NCI-H526 (cell line): ENCODE data around the gene ATG10.
A peak's percentile ranks its signal among the peaks of the same experiment; 100 is the strongest.
"Not testable (repeated sequence)": the region's sequence is repeated elsewhere in the genome, so short reads cannot be mapped to it uniquely, and the experiment has no call there.

Experiments
- DNase-seq, 2 experiments: peaks; one replicate each; lab custom pipeline; 2025; lab: John Stamatoyannopoulos, UW

The ATG10 gene

DNA sequence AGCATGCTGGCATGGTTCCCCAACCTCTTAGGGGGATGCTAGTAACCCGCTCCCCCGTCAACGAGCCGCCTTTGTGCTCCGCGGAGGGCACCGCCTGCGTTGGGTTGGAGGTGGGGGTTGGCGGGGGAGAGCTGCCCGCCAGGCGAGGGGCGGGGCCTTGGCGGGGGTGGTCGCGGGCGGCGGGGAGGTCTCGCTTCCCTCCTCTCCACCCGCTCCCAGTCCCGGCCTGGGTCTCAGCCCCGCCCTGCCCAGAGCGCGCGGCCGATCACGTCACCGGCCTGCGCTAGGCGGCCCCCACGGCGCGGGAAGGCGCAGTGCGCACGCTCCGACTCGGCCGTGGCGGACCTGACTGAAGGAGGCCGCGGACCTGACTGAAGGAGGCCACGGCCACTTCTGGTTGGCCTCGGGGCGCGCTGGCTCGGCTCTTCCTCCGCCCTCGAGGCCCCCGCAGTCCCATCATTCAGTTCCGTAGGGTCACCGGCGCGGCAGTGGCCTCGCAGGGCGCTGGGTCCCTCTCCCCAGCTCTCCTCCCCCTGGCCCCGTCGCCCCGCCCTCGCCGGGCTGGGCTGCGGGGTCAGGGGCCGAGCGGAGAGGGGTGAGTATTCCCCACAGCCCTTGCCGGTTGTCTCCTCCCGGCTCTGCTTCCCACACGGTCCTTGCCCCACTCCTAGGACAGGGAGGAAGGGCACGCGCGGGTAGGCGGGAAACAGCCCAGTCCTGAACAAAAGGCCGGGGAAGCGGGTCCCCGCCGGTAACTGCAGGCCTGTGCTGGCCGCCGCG, at the start of gene ATG10:
Gene ATG10, plus strand, starts transcription at position 312 of the 780 bp plus-strand sequence. CDS start 15,548 bp downstream, outside the sequence.
- DNase-seq = peak; percentile 73 to 91

DNA sequence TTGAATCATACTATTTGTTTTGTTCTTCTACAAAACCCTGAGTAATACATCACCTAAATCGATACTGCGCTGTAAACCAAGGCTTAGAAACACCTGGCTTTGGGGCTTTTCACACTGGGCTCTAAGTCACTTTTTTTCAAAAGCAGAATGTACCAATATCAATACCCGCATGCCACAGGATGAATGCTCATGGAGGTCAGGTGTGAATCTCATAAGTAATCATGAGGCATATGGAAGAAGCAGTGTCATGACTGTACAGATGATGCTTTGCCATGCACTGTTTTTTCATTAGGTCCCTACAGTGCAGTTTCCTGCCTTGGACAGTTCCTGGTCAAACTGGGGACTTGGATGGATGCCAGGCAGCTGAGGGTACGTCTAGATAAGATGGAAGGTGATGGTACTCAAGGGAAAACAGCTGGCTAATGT, 49.0 kb upstream of the ATG10 start:
- DNase-seq = no peak

DNA sequence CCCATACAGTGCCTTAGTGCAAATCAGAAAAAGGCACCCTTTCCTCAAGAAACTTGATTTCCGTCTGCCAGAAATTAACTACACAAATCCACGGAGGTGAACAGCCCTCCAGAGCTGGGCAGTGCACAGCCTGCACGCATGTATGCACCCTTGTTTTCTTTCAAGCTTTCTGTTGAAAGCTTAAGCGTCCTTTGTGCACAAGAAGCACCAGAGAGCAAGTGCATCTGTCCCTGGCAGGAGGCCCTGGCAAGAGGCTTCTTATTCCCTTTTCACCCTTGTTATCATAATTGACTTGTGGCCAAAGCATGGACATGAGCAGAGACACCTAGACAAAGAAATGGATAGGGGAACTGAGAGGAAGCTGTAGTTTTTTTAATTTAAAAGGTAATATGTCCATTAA, 47.4 kb upstream of the ATG10 start:
- DNase-seq = no peak

DNA sequence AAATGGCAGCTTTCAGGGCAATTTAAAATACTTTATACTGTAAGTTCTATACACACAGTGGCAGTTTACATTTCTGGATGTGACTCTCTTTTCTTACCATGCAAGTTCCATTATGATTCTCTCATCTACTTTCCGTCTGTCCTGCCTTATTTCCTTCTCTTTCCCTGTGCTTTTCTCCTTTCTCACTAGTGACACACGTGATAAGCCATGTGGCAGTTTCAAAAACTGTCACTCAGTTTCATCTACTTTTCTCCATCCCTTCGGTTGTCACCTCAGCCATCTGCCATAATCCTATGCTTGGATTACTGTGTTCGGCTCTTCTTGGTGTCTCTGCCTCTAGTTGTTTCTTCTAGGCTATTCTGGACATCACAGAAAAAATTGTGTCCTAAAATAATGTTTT, 46.8 kb upstream of the ATG10 start:
- no peak for DNase-seq

DNA sequence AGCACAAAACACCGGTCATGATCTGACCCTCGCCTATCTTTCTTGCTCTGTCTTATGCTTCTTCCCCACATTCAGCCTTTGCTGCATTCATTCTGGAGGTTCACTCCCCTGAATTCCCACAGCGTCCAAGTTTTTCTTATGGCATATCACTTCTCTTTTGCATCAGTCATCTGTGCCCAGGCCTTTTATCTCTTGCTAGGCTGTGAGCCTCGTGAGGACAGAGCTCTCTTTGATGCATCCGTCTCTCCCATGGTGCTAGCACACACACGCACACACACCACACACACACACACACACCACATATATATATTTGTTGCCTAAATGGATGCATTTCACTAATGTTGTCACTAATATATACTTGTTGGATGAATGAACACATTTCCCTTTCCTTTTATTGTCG, 45.8 kb upstream of the ATG10 start:
- DNase-seq = no peak

DNA sequence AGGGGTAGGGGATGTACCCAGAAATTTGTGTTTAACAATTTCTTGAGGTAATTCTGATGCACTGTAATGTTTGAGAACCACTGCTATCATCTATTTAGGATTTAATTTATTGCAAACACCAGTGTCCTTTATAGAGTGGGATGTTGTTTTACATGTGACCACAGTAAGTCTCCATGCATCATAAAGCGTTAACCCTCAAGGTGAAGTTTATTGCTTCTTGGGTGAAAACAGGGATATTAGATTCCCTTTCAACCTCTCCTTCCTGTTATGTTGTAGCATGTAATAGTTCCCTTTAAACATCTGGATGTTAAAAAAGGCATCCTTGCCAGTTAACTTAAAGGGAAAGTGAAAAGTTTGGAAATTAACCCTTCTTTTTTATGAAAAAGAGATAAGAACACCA, 35.8 kb upstream of the ATG10 start:
- DNase-seq = no peak

DNA sequence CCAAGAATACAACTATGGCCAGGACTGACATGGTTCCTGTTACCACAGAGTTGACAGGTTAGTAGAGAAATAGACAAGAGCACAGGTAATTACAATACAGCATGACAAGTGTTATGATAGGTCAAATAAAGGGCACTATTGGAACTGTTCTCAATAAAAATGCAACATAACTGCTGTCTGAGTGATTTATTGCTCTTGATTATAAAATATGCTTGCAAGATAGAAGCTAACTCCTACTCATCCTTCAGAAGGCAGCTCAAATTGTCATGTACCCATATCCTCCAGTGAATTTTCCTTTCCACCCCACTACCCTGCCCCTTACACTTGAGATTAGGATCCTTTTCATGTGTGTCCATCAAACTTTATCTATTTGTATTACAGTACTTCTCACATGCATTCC, 35.1 kb upstream of the ATG10 start:
- DNase-seq = no peak

DNA sequence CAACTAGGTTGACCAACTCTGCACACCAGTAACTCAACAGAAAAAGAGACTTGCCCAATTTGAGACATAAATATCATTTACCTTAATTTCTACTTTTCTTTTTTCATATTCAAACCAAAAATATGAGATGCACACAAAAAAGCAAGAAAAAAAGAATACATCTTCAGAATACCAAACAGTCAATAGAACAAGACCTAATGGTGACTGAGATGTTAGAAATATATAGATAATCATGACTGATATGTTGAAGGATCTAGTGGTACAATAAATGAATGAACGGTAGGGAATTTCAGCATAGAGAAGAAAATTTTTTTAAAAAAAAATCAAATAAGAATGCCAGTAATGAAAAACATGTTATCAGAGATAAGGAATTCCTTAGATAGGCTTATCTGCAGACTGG, 29.1 kb upstream of the ATG10 start:
- no peak for DNase-seq

DNA sequence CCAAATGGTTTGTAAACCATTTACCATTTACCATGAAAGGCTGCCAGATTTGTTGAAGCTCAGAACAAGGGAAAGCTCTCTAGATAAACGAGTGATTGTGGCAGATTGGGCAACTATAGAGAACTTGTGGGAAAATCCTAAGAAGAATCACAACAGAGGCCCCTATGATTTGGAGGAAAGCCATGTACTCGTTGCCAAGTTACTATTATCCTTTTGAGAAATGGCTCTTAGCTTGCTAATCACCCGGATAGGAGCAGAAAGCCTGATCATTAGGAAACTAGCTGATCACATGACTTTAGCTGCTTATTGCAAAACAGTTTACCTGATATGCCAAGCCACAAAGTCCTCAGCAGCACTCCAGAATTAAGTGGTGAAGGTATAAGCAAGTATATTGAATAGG, 23.5 kb upstream of the ATG10 start:
- no peak for DNase-seq

DNA sequence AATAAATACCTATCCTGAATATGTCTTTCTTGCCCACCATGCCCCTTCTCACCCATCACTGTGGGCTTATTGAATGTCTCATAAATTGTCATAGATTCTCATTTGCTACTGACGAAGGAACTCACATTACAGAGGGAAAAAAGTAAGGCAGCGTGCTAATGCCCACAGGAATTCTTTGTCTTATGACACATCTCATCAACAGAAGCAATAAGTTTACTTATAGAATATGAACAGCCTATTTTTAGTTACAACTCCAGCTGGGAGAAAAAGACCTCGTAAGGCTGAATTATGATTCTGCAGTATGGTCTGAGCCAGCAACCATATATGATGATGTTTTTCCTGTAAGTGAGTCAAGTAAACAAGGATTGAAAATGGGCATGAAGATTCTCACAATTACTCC, 22.4 kb upstream of the ATG10 start:
- no peak for DNase-seq

DNA sequence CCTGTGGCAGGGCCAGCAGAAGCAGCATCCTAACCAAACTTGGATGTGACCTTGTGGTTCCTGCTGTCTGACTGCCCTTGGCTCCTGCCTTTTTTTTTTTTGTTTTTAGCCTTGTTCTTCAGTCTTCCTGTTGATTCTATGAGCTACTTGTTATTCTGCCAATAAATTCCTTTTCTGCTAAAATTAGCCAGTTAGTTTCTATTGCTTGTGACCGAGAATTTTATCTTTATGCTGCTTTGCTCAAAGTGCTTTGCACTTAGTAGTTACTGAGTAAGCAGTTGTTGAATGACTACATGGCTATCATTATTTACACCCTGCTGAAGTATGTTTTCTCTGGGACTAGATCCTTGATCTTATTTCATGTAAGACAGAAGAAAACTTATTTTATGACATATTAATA, 20.8 kb upstream of the ATG10 start:
- DNase-seq = no peak

DNA sequence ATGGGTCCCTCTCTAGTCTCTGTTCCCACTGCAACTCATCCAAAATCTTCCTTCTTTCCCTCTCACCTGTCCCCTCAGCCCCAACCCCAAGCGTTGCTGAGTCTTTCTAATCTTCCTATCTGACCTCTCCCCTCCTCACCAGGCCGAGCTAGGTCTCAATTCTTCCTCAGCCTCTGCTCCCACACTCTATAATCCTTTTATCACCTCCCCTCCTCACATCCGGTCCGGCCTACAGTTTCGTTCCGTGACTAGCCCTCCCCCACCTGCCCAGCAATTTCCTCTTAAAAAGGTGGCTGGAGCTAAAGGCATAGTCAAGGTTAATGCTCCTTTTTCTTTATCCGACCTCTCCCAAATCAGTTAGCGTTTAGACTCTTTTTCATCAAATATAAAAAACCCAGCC, 17.0 kb upstream of the ATG10 start:
- DNase-seq = not testable (repeated sequence)

DNA sequence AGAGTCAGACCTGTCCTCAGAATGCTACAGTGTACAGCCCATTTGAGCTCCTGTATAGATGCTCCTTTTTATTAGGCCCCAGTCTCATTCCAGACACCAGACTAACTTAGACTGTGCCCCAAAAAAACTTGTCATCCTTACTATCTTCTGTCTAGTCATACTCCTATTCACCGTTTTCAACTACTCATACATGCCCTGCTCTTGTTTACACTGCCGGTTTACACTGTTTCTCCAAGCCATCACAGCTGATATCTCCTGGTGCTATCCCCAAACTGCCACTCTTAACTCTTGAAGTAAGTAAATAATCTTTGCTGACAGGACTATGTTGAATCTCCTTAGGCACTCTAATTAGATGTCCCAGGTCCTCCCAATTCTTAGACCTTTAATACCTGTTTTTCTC, 13.7 kb upstream of the ATG10 start:
- DNase-seq = not testable (repeated sequence)

DNA sequence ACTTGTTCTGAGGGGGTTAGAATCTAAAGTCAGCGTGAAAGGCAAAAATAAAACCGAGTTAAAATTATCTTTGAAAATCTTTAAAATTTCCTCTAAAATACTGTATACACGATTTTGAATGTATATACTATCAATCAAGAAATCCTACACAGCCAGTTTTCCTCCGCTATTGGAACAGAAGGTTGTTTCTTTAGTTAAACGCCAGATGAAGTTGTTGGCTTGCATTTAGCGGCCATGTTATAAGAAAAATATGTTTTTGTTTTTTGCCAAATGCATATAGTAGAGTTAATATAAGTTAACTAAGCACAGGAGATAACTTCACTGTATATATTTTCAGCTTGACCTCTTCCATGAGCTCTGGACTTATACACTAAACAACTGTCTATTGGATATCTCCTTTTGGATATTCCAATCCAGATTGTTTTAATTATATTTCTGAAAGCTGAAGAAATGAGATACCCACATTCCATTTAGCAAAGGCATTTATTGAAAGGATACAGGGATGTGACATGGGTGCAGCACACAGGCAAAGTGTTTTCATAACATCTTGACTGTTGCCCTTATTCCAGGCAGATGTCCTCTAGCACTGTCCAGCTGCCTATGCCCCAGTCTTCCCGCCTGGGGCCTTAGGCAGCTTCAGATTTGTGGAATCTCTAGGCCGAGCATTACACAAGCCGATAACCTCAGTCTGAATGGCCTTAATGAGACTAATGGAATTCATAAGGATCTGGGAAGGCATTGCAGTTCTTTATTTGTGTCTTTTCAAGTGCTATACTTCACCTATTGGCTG, 10.0 kb upstream of the ATG10 start:
- DNase-seq = no peak

DNA sequence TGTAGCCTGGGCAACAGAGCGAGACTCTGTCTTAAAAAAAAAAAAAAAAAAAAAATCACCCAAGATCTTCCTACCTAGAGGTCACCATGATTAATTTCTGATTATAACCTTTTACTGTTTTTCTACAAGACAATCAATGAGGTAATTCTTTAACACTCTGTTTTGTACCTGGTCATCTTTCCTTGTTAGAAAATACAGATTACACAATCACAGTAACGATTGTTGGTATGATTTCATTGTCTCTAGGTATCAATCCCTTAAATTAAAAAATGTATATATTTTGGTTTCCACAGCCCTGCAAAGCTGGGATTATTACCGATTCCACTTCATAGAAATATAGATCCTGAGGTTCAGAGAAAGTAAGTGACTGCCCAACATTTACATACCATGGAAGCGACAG, 8.3 kb upstream of the ATG10 start:
- no peak for DNase-seq

DNA sequence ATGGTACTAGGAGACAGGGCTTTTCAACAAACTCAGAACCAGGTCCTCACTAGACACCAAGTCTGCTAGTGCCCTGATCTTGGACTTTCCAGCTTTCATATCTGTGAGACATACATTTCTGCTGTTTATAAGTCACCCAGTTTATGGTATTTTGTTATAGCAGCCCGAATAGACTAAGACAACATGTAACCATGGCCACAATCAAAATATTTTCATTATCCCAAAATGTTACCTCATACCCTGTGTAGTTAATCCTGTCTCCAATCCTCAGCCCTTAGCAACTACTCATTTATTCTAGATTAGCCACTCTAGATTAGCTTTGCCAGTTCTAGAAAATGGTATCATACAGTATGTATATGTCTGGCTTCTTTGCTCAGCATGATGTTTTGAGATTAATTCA, 6.3 kb upstream of the ATG10 start:
- no peak for DNase-seq

DNA sequence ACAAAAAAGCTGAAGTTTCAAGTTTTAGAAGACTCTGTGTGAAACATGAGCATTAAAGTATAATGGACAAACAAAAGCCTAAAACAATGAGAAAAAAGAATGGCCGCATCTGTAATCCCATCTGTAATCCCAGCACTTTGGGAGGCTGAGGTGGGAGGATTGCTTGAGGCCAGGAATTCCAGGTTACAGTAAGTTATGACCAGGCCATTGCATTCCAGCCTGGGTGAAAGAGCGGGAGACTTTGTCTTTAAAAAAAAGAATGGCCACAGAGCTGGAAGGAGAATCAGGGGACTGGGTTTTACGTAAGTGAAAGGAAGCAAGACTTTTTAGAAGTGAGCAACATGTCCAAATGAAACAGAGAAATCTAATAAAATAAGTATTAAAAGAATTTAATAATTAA, 2.6 kb upstream of the ATG10 start:
- DNase-seq = no peak

DNA sequence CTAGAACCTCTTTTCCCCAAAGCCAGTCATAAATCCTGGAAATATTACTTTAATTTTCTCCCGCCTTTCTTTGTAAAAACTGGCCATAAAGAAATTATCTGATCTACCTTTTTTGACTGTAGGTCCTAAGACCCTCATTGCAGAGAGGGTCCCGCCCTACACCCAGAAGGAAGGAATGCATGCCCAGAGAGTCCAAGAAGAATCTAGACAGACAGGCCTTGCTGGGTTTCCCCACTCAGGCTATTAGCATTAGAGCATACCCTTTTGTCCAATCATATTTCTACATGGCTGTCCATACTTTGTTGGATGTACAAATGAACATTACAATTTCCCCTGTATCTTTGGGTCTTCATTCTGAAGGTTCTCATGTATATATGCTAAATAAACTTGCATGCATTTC, 1.9 kb upstream of the ATG10 start:
- no peak for DNase-seq

DNA sequence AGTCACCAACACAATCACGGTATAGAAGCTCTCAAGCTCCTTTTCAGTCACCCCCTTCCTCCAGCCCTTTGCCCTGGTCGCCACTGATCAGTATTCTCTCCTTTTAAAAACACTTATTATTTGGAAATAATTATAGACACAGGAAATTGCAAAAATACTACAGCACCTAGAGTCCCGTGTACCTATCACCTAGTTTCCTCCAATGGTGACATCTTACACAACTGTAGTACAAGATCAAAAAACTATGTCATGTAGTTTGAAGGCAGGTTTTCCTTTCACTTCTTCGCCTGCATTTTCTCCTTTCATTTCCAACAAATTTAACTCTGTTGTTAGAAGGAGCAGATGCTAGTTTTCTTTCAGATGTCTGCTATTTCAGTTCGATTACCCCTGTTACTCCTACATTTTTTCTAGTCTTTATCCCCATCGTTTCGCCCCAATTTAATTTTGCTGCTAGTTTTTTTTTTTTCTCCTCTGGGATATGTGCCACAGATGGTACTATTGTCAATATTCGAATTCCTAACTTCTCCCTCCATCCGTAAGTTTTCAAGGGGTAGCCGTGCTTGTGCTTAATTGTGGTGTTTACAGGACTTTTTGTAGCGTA, 612 bp upstream of the ATG10 start:
- peak in 1 of 2 experiments; percentile 27 for DNase-seq

DNA sequence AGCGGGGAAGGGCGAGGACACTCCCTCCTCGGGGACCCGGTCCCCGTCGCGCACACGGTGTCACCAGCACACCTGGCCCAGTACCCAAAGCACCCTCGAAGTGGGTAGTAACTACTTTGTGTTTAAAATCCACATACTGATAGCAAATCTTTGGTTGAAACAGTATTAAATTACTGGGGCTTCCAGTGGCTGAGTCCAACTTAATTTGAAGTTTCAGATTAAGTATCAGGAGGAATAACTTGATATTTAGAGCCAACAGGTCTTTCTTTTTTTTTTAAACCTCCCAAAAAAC, 615 bp downstream of the ATG10 start:
- no peak for DNase-seq

DNA sequence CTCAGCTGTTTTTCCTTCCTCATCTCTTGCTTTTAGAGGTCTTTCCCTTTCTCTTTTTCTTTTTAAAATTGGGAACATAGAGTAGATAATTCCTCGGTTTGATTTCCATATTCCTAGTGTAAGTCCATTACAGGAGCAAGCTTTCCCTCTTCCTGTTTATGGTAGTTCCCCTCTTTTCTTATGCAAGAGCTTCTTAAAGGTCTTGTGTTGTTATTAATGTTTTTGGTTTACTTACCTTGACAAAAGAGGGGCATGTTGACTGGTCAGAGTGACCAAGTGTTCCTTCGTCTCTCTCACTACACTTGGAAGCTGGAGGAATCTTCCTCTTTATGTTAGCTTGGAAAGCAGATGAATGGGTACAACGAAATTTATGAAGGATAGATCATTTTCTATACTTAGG, 8.3 kb downstream of the ATG10 start:
- no peak for DNase-seq

DNA sequence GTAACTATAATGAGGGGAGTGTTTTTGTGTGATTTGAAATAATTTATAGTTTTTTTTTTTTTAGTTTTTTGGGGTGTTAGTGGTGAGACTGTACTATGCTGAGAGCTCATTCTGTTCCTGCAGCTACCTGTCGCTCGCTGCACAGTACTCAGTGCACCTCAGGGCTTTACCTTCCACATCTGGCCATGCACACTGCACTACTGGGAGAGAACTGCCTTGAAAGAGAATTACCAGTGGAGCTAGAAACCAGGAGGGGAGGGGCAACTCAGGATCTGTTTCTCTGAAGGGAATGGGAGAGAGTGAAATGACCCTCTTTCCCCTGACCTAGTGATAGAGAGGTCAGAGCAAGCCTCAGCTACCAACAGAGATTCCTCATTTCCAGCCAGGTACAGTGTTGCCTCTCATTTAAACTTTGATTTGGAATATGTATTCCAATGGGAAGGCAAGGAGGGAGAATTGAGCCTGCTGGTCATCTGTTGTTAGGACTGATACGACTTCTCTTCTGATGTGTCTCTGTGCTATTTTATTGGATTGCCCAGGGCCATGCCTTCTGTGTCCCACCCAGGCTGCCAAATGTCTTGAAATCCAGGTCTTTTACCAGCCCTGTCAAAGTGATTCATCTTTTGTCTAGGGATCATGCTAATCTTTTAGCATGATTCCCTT, 8.9 kb downstream of the ATG10 start:
- no peak for DNase-seq

DNA sequence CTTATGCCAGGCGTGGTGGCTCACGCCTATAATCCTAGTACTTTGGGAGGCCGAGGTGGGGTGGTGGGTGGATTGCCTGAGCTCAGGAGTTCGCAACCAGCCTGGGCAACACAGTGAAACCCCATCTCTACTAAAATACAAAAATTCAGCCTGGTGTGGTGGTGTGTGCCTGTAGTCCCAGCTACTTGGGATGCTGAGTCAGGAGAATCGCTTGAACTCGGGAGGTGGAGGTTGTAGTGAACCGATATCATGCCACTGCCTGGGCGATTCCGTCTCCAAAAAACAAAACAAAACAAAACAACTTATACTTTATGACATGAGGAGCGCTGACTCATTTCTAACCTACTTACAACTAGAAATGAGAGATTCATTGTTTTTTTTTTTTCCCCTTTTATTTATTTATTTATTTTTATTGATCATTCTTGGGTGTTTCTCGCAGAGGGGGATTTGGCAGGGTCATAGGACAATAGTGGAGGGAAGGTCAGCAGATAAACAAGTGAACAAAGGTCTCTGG, 10.4 kb downstream of the ATG10 start:
- DNase-seq = not testable (repeated sequence)
